Measurements from ENCODE around the gene IQSEC3. TPM values are rescaled to one million over a fixed set of nuclear protein-coding genes. Genes with fewer than 3 reads are reported as not detected.
"Not testable (repeated sequence)": the region's sequence is repeated elsewhere in the genome, so short reads cannot be mapped to it uniquely, and the experiment has no call there.

IQSEC3 gene
- total and polyA plus RNA-seq, 2 donors from 2014 or later = 1.4 to 6.9 TPM

GRCh38 chr12:21301-22189, 45.0 kb upstream of the IQSEC3 start:
- no peak for FAIRE-seq
- intact Hi-C loops (cut with DNase I) = no loop called here

DNA sequence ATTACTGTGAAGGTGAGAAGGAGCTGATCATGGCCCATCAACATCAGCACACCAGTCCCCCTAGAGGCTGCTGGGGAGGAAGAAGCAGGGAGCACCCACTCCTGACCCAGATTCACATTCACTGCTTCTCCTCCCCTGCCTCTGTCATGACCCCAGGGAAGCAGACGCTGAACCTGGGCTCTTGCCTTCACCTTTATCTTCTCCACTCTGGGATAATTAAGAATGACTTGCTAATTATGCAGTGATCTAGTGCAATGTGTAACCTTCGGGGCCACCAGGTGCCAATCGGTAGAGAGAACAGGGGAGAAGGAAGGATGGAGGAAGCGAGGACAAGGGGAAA, 44.4 kb upstream of the IQSEC3 start:
- H3K9me3 ChIP-seq (ENCODE audit: control insufficient read depth in 2 of 3, insufficient read depth in 1 of 3, low read length in 3 of 3) = no peaks in the 10 kb centered on the region
- H3K27ac ChIP-seq (ENCODE audit: low read depth in 2 of 2, low read length in 2 of 2) = no peak overlapping the region
- TF ChIP-seq, protein P1, sequence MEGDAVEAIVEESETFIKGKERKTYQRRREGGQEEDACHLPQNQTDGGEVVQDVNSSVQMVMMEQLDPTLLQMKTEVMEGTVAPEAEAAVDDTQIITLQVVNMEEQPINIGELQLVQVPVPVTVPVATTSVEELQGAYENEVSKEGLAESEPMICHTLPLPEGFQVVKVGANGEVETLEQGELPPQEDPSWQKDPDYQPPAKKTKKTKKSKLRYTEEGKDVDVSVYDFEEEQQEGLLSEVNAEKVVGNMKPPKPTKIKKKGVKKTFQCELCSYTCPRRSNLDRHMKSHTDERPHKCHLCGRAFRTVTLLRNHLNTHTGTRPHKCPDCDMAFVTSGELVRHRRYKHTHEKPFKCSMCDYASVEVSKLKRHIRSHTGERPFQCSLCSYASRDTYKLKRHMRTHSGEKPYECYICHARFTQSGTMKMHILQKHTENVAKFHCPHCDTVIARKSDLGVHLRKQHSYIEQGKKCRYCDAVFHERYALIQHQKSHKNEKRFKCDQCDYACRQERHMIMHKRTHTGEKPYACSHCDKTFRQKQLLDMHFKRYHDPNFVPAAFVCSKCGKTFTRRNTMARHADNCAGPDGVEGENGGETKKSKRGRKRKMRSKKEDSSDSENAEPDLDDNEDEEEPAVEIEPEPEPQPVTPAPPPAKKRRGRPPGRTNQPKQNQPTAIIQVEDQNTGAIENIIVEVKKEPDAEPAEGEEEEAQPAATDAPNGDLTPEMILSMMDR (IDR thresholded peaks at IDR 0.05; ENCODE audit: borderline replicate concordance, extremely low read depth, insufficient read depth) = no peak
- H3K27me3 ChIP-seq (ENCODE audit: control insufficient read depth, insufficient read depth, low read length) = no peaks in the 10 kb centered on the region
- DNase-seq (no peak), FAIRE-seq (no peak)
- intact Hi-C loops (cut with DNase I) = no loop called here
- no peak overlapping the region for H3K4me3 ChIP-seq (ENCODE audit: low read length in 3 of 3)
- H3K4me1 ChIP-seq (ENCODE audit: control insufficient read depth in 2 of 3, insufficient read depth in 2 of 3, low read depth in 1 of 3, low read length in 3 of 3) = peaks cover 0 to 4% (median 0%) of the 10 kb centered on the region in 3 donors
- H3K36me3 ChIP-seq (ENCODE audit: control insufficient read depth in 2 of 3, insufficient read depth in 3 of 3, low read length in 3 of 3) = peaks cover 0 to 16% (median 15%) of the 10 kb centered on the region in 3 donors
- H3K9ac ChIP-seq (ENCODE audit: low read length in 3 of 3) = no peak overlapping the region

More at GRCh38 chr12:21301-22189, 45.0 kb upstream of the IQSEC3 start:
- TF ChIP-seq, protein P1 (IDR thresholded peaks at IDR 0.05; ENCODE audit: borderline replicate concordance, extremely low read depth, insufficient read depth) = no peak
- H3K9ac ChIP-seq (ENCODE audit: low read length in 3 of 3) = no peak overlapping the region
- DNase-seq = no peak
- H3K36me3 ChIP-seq (ENCODE audit: control insufficient read depth in 2 of 3, insufficient read depth in 3 of 3, low read length in 3 of 3) = peaks cover 0 to 16% (median 15%) of the 10 kb centered on the region in 3 donors
- no peak overlapping the region for H3K27ac ChIP-seq (ENCODE audit: low read depth in 2 of 2, low read length in 2 of 2)
- no peak overlapping the region for H3K4me3 ChIP-seq (ENCODE audit: low read length in 3 of 3)
- no peaks in the 10 kb centered on the region for H3K9me3 ChIP-seq (ENCODE audit: control insufficient read depth in 2 of 3, insufficient read depth in 1 of 3, low read length in 3 of 3)
- no peaks in the 10 kb centered on the region for H3K27me3 ChIP-seq (ENCODE audit: control insufficient read depth, insufficient read depth, low read length)
- H3K4me1 ChIP-seq (ENCODE audit: control insufficient read depth in 2 of 3, insufficient read depth in 2 of 3, low read depth in 1 of 3, low read length in 3 of 3) = peaks cover 0 to 4% (median 0%) of the 10 kb centered on the region in 3 donors

- FAIRE-seq (no peak), DNase-seq (no peak)
- H3K27ac ChIP-seq (ENCODE audit: low read depth in 2 of 2, low read length in 2 of 2) = no peak overlapping the region
- peaks cover 0 to 4% (median 0%) of the 10 kb centered on the region in 3 donors for H3K4me1 ChIP-seq (ENCODE audit: control insufficient read depth in 2 of 3, insufficient read depth in 2 of 3, low read depth in 1 of 3, low read length in 3 of 3)
- no peaks in the 10 kb centered on the region for H3K27me3 ChIP-seq (ENCODE audit: control insufficient read depth, insufficient read depth, low read length)
- peaks cover 0 to 16% (median 15%) of the 10 kb centered on the region in 3 donors for H3K36me3 ChIP-seq (ENCODE audit: control insufficient read depth in 2 of 3, insufficient read depth in 3 of 3, low read length in 3 of 3)
- TF ChIP-seq, protein P1 (IDR thresholded peaks at IDR 0.05; ENCODE audit: borderline replicate concordance, extremely low read depth, insufficient read depth) = no peak
- H3K9ac ChIP-seq (ENCODE audit: low read length in 3 of 3) = no peak overlapping the region
- H3K9me3 ChIP-seq (ENCODE audit: control insufficient read depth in 2 of 3, insufficient read depth in 1 of 3, low read length in 3 of 3) = no peaks in the 10 kb centered on the region
- H3K4me3 ChIP-seq (ENCODE audit: low read length in 3 of 3) = no peak overlapping the region
- intact Hi-C loops (cut with DNase I) = no loop called here
Observed at GRCh38 chr12:22530-23201, 43.9 kb upstream of the IQSEC3 start.

GRCh38 chr12:27904-28303, 38.7 kb upstream of the IQSEC3 start:
- H3K9ac ChIP-seq (ENCODE audit: low read length in 3 of 3); H3K27me3 ChIP-seq (ENCODE audit: control insufficient read depth, insufficient read depth, low read length); DNase-seq; H3K4me1 ChIP-seq (ENCODE audit: control insufficient read depth in 2 of 3, insufficient read depth in 2 of 3, low read depth in 1 of 3, low read length in 3 of 3); intact Hi-C loops (cut with DNase I); H3K4me3 ChIP-seq (ENCODE audit: low read length in 3 of 3); FAIRE-seq; H3K36me3 ChIP-seq (ENCODE audit: control insufficient read depth in 2 of 3, insufficient read depth in 3 of 3, low read length in 3 of 3); H3K9me3 ChIP-seq (ENCODE audit: control insufficient read depth in 2 of 3, insufficient read depth in 1 of 3, low read length in 3 of 3); H3K27ac ChIP-seq (ENCODE audit: low read depth in 2 of 2, low read length in 2 of 2): not testable (repeated sequence)

GRCh38 chr12:38775-39174, 27.8 kb upstream of the IQSEC3 start:
- H3K27ac ChIP-seq (ENCODE audit: low read depth in 2 of 2, low read length in 2 of 2); H3K27me3 ChIP-seq (ENCODE audit: control insufficient read depth, insufficient read depth, low read length); H3K9me3 ChIP-seq (ENCODE audit: control insufficient read depth in 2 of 3, insufficient read depth in 1 of 3, low read length in 3 of 3); DNase-seq; H3K36me3 ChIP-seq (ENCODE audit: control insufficient read depth in 2 of 3, insufficient read depth in 3 of 3, low read length in 3 of 3); intact Hi-C loops (cut with DNase I); H3K4me3 ChIP-seq (ENCODE audit: low read length in 3 of 3); H3K4me1 ChIP-seq (ENCODE audit: control insufficient read depth in 2 of 3, insufficient read depth in 2 of 3, low read depth in 1 of 3, low read length in 3 of 3); H3K9ac ChIP-seq (ENCODE audit: low read length in 3 of 3); FAIRE-seq: not testable (repeated sequence)

Measured in kidney (tissue), 14 donors.